ENCODE results near the gene ZNF212.

The ZNF212 gene

DNA sequence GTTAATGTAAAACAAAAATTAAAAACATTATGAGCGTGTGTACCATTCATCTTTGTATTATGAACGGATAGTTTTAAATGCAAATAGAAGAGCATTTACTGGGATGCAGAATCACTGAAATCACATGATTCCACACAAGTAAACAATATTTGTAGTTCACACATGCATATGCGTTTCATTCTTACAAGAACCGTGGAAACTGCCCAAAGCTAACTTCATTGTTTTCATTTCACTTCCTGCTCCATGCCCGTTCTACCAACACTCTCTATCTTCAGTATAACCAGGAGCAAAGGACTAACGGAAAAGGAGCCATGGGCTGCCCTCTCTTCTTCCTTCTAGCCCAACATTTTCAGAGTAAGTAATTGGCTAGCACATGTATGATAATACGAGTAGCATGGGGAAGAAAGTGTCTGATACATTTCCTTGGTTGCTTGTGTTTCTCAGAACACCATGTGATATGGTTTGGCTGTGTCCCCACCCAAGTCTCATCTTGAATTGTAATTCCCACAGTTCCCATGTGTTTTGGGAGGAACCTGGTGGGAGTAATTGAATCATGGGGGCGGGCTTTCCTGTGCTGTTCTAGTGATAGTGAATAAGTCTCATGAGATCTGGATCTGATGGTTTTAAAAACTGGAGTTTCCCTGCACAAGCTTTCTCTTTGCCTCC, 61.3 kb downstream of the ZNF212 start:
- Histone ChIP-seq H3K36me3 (ENCODE audit: control insufficient read depth, low read length) (no peaks in the 10 kb centered on the region), H3K9me3 (ENCODE audit: control insufficient read depth, insufficient read depth, low read length) (no peaks in the 10 kb centered on the region), H3K9me2 (replicated peaks; ENCODE audit: control insufficient read depth, low read length) (no peaks in the 10 kb centered on the region), H4K20me1 (ENCODE audit: control insufficient read depth, insufficient read depth, low read depth, low read length) (no peaks in the 10 kb centered on the region), H3K4me1 (ENCODE audit: control insufficient read depth, low read length) (no peaks in the 10 kb centered on the region), H3F3A (ENCODE audit: control insufficient read depth, insufficient read depth) (no peaks in the 10 kb centered on the region), H3K79me2 (ENCODE audit: control insufficient read depth, low read length) (no peaks in the 10 kb centered on the region), H3K4me3 (ENCODE audit: low read length) (no peak overlapping the region), H3K27me3 (ENCODE audit: control insufficient read depth, low read length) (peaks cover 7% of the 10 kb centered on the region; the same call in 1 of the 2 replicates), H3K27ac (ENCODE audit: low read depth, low read length) (no peak overlapping the region), H3K4me2 (ENCODE audit: low read length) (no peak overlapping the region)
- no peak for TF ChIP-seq EZH2phosphoT487 (IDR thresholded peaks at IDR 0.05; ENCODE audit: borderline replicate concordance, low read length)
- TF ChIP-seq, protein P1, sequence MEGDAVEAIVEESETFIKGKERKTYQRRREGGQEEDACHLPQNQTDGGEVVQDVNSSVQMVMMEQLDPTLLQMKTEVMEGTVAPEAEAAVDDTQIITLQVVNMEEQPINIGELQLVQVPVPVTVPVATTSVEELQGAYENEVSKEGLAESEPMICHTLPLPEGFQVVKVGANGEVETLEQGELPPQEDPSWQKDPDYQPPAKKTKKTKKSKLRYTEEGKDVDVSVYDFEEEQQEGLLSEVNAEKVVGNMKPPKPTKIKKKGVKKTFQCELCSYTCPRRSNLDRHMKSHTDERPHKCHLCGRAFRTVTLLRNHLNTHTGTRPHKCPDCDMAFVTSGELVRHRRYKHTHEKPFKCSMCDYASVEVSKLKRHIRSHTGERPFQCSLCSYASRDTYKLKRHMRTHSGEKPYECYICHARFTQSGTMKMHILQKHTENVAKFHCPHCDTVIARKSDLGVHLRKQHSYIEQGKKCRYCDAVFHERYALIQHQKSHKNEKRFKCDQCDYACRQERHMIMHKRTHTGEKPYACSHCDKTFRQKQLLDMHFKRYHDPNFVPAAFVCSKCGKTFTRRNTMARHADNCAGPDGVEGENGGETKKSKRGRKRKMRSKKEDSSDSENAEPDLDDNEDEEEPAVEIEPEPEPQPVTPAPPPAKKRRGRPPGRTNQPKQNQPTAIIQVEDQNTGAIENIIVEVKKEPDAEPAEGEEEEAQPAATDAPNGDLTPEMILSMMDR (IDR thresholded peaks at IDR 0.05; ENCODE audit: low read depth, low read length, poor library complexity, severe bottlenecking): no peak

DNA sequence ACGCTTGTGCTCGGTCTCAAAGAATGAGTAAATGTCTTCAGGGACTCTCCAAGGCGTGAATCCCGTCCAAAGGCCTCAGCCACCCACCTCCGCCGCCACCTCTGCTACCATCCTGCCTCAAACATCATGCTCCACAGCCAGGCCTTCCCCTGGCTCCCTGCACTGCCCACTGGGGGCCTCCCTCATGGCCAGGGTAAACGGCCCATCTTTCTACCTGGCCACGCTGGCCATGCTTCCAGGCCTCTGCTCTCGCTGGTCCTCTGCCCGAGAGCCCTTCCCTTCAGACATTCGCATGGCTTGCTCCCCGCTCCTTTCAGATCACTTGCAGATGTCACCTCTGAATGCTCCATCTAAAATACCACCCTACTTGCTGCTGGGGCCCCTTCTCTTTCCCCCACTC, 62.8 kb downstream of the ZNF212 start:
- Histone ChIP-seq H3K27ac (ENCODE audit: low read depth, low read length) (no peak overlapping the region), H4K20me1 (ENCODE audit: control insufficient read depth, insufficient read depth, low read depth, low read length) (no peaks in the 10 kb centered on the region), H3K36me3 (ENCODE audit: control insufficient read depth, low read length) (no peaks in the 10 kb centered on the region), H3K4me2 (ENCODE audit: low read length) (no peak overlapping the region), H3F3A (ENCODE audit: control insufficient read depth, insufficient read depth) (no peaks in the 10 kb centered on the region), H3K79me2 (ENCODE audit: control insufficient read depth, low read length) (no peaks in the 10 kb centered on the region), H3K27me3 (ENCODE audit: control insufficient read depth, low read length) (peaks cover 7% of the 10 kb centered on the region; the same call in 1 of the 2 replicates), H3K9me3 (ENCODE audit: control insufficient read depth, insufficient read depth, low read length) (no peaks in the 10 kb centered on the region), H3K4me1 (ENCODE audit: control insufficient read depth, low read length) (no peaks in the 10 kb centered on the region), H3K4me3 (ENCODE audit: low read length) (no peak overlapping the region), H3K9me2 (replicated peaks; ENCODE audit: control insufficient read depth, low read length) (no peaks in the 10 kb centered on the region)
- no peak for TF ChIP-seq EZH2phosphoT487 (IDR thresholded peaks at IDR 0.05; ENCODE audit: borderline replicate concordance, low read length)
- TF ChIP-seq, protein P1 (IDR thresholded peaks at IDR 0.05; ENCODE audit: low read depth, low read length, poor library complexity, severe bottlenecking): no peak

DNA sequence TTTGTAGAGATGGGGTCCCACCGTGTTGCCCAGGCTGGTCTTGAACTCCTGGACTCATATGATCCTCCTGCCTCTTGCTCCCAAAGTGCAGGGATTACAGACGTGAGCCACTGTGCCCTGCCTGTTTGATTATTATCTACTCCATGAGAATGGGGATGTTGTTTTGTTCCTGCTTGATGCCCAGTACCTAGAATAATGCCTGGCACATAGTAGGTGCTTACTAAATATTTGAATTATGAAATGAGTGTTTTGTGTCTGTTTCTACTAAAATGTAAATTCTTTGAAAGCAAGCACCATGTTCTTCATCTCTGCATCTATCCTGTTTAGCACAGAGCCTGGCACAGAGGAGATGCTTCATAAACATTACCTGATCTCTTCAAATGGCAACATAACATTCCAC, 63.4 kb downstream of the ZNF212 start:
- Histone ChIP-seq H3K79me2 (ENCODE audit: control insufficient read depth, low read length) (no peaks in the 10 kb centered on the region), H3F3A (ENCODE audit: control insufficient read depth, insufficient read depth) (no peaks in the 10 kb centered on the region), H3K9me3 (ENCODE audit: control insufficient read depth, insufficient read depth, low read length) (no peaks in the 10 kb centered on the region), H3K27ac (ENCODE audit: low read depth, low read length) (no peak overlapping the region), H3K36me3 (ENCODE audit: control insufficient read depth, low read length) (no peaks in the 10 kb centered on the region), H3K4me1 (ENCODE audit: control insufficient read depth, low read length) (no peaks in the 10 kb centered on the region), H3K9me2 (replicated peaks; ENCODE audit: control insufficient read depth, low read length) (no peaks in the 10 kb centered on the region), H4K20me1 (ENCODE audit: control insufficient read depth, insufficient read depth, low read depth, low read length) (no peaks in the 10 kb centered on the region), H3K4me3 (ENCODE audit: low read length) (no peak overlapping the region), H3K4me2 (ENCODE audit: low read length) (no peak overlapping the region), H3K27me3 (ENCODE audit: control insufficient read depth, low read length) (peaks cover 7% of the 10 kb centered on the region; the same call in 1 of the 2 replicates)
- TF ChIP-seq, protein P1 (IDR thresholded peaks at IDR 0.05; ENCODE audit: low read depth, low read length, poor library complexity, severe bottlenecking): no peak
- no peak for TF ChIP-seq EZH2phosphoT487 (IDR thresholded peaks at IDR 0.05; ENCODE audit: borderline replicate concordance, low read length)

Measured in DOHH2 (cell line).